Lung microvascular endothelial cell (primary cell): Measurements from ENCODE around the gene PDE6A. TPM values are rescaled to one million over a fixed set of nuclear protein-coding genes. Genes with fewer than 3 reads are reported as not detected.
"Not testable (repeated sequence)": the region's sequence is repeated elsewhere in the genome, so short reads cannot be mapped to it uniquely, and the experiment has no call there.

ENCODE experiments used
- DNase-seq, 2 donors: peaks; one replicate each; pipeline versions ENCODE4 v3.0.0 to v3.0.0-alpha.2; 2010; ENCODE audit warnings: low read depth in 2 of 2
- total RNA-seq: library from RNA; depleted of rRNA; stranded (reverse); fragments of >200 nt; gene quantifications from 2 replicates; pipeline ENCODE4 v1.2.1, GENCODE V29; 2014

Gene PDE6A
- total RNA-seq, 1 donor from 2014 or later = not detected

- no peak for DNase-seq
Observed at GRCh38 chr5:149953436-149954121, 9.0 kb upstream of the PDE6A start.

GRCh38 chr5:149951138-149951749 lies 6.7 kb upstream of the PDE6A start:
- DNase-seq = no peak

GRCh38 chr5:149948993-149949392 lies 4.4 kb upstream of the PDE6A start:
- no peak for DNase-seq

- DNase-seq = no peak
Observed at GRCh38 chr5:149946118-149946517, 1.5 kb upstream of the PDE6A start.

GRCh38 chr5:149943177-149943949 lies 1.2 kb downstream of the PDE6A start:
- DNase-seq = not testable (repeated sequence)

GRCh38 chr5:149942741-149943169 lies 1.8 kb downstream of the PDE6A start:
- DNase-seq = not testable (repeated sequence)

- DNase-seq = no peak
Observed at GRCh38 chr5:149942199-149942598, 2.4 kb downstream of the PDE6A start.

- no peak for DNase-seq
Observed at GRCh38 chr5:149941795-149942194, 2.8 kb downstream of the PDE6A start.

GRCh38 chr5:149940941-149941644 lies 3.5 kb downstream of the PDE6A start:
- DNase-seq = no peak

- peak; percentile 19 to 43 for DNase-seq
Observed at GRCh38 chr5:149940077-149940574, 4.5 kb downstream of the PDE6A start.

- DNase-seq = peak; percentile 21
Observed at GRCh38 chr5:149939546-149939945, 5.0 kb downstream of the PDE6A start.

- DNase-seq = peak in 1 of 2 donors; percentile 81
Observed at GRCh38 chr5:149938791-149939358, 5.7 kb downstream of the PDE6A start.

- DNase-seq = peak; percentile 43 to 88
Observed at GRCh38 chr5:149938279-149938678, 6.3 kb downstream of the PDE6A start.

GRCh38 chr5:149937610-149938009 lies 7.0 kb downstream of the PDE6A start:
- DNase-seq = peak; percentile 52 to 61

- no peak for DNase-seq
Observed at GRCh38 chr5:149936700-149937091, 7.9 kb downstream of the PDE6A start.

GRCh38 chr5:149936044-149936699 lies 8.4 kb downstream of the PDE6A start:
- no peak for DNase-seq

GRCh38 chr5:149935431-149935901 lies 9.1 kb downstream of the PDE6A start:
- DNase-seq = no peak

GRCh38 chr5:149932445-149933350 lies 11.9 kb downstream of the PDE6A start:
- peak in 1 of 2 donors; percentile 47 for DNase-seq

GRCh38 chr5:149931992-149932436 lies 12.6 kb downstream of the PDE6A start:
- DNase-seq = no peak
